ENCODE results near the gene HID1. TPM values are rescaled to one million over a fixed set of nuclear protein-coding genes. Genes with fewer than 3 reads are reported as not detected.
A peak's percentile ranks its signal among the peaks of the same experiment; 100 is the strongest.

HID1 gene
- total RNA-seq, 1 donor from 2014 or later = 157 TPM

DNA sequence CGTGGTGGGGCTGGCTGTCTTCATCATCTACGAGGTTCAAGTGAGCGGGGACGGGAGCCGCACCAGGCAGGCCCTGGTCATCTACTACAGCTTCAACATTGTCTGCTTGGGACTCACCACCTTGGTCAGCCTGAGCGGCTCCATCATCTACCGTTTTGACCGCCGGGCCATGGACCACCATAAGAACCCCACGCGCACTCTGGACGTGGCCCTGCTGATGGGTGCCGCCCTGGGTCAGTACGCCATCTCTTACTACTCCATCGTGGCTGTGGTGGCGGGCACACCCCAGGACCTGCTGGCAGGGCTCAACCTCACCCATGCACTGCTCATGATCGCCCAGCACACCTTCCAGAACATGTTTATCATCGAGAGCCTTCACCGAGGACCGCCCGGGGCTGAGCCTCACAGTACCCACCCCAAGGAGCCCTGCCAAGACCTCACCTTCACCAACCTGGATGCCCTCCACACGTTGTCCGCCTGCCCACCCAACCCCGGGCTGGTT lies 42.0 kb downstream of the HID1 start:
- TF ChIP-seq, protein P1, sequence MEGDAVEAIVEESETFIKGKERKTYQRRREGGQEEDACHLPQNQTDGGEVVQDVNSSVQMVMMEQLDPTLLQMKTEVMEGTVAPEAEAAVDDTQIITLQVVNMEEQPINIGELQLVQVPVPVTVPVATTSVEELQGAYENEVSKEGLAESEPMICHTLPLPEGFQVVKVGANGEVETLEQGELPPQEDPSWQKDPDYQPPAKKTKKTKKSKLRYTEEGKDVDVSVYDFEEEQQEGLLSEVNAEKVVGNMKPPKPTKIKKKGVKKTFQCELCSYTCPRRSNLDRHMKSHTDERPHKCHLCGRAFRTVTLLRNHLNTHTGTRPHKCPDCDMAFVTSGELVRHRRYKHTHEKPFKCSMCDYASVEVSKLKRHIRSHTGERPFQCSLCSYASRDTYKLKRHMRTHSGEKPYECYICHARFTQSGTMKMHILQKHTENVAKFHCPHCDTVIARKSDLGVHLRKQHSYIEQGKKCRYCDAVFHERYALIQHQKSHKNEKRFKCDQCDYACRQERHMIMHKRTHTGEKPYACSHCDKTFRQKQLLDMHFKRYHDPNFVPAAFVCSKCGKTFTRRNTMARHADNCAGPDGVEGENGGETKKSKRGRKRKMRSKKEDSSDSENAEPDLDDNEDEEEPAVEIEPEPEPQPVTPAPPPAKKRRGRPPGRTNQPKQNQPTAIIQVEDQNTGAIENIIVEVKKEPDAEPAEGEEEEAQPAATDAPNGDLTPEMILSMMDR (IDR thresholded peaks at IDR 0.05; ENCODE audit: unreplicated experiment) = no peak
- Mint-ChIP-seq H3K9me3 (ENCODE audit: unreplicated experiment) (no peaks in the 10 kb centered on the region), H3K4me1 (ENCODE audit: unreplicated experiment) (no peaks in the 10 kb centered on the region), H3K27me3 (ENCODE audit: unreplicated experiment) (peaks cover 15% of the 10 kb centered on the region), H3K27ac (ENCODE audit: unreplicated experiment) (no peak overlapping the region), H3K4me3 (ENCODE audit: unreplicated experiment) (no peak overlapping the region), H3K36me3 (ENCODE audit: low read depth, unreplicated experiment) (no peaks in the 10 kb centered on the region)
- no peak for DNase-seq (ENCODE audit: low spot score)

DNA sequence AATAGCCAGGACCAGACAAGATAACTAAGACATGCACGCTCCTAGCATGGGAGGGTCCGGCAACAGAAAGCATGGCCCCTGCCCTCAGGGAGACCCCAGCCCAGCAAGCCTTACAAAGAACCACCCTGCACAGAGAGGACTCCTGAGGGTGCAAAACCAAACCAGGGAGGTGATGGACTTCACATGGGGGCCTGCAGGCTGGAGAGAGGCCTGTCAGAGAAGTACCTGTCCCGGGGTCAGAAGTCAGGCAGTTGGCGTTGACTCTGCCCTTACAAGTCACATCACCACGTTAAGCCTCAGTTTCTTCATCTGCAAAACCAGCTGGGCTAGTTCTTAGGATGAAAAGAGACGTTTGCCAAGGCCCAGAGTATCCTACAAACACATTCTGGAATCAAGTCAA lies 43.8 kb downstream of the HID1 start:
- no peaks in the 10 kb centered on the region for H3K36me3 Mint-ChIP-seq (ENCODE audit: low read depth, unreplicated experiment)
- H3K9me3 Mint-ChIP-seq (ENCODE audit: unreplicated experiment) = no peaks in the 10 kb centered on the region
- peaks cover 22% of the 10 kb centered on the region for H3K27me3 Mint-ChIP-seq (ENCODE audit: unreplicated experiment)
- H3K4me1 Mint-ChIP-seq (ENCODE audit: unreplicated experiment) = no peaks in the 10 kb centered on the region
- H3K27ac Mint-ChIP-seq (ENCODE audit: unreplicated experiment) = no peak overlapping the region
- H3K4me3 Mint-ChIP-seq (ENCODE audit: unreplicated experiment) = no peak overlapping the region
- DNase-seq (ENCODE audit: low spot score) = no peak
- TF ChIP-seq, protein P1 (IDR thresholded peaks at IDR 0.05; ENCODE audit: unreplicated experiment) = no peak

GRCh38 chr17:74925242-74925641 lies 47.3 kb downstream of the HID1 start:
- Mint-ChIP-seq H3K27ac (ENCODE audit: unreplicated experiment) (no peak overlapping the region), H3K4me3 (ENCODE audit: unreplicated experiment) (no peak overlapping the region), H3K9me3 (ENCODE audit: unreplicated experiment) (no peaks in the 10 kb centered on the region), H3K27me3 (ENCODE audit: unreplicated experiment) (peaks cover 22% of the 10 kb centered on the region), H3K4me1 (ENCODE audit: unreplicated experiment) (no peaks in the 10 kb centered on the region), H3K36me3 (ENCODE audit: low read depth, unreplicated experiment) (no peaks in the 10 kb centered on the region)
- no peak for DNase-seq (ENCODE audit: low spot score)
- TF ChIP-seq, protein P1 (IDR thresholded peaks at IDR 0.05; ENCODE audit: unreplicated experiment) = no peak

- Mint-ChIP-seq H3K36me3 (ENCODE audit: low read depth, unreplicated experiment) (no peaks in the 10 kb centered on the region), H3K27ac (ENCODE audit: unreplicated experiment) (no peak within 1 kb of the TSS), H3K9me3 (ENCODE audit: unreplicated experiment) (no peaks in the 10 kb centered on the region), H3K4me3 (ENCODE audit: unreplicated experiment) (peak within 1 kb of the TSS; percentile 56), H3K4me1 (ENCODE audit: unreplicated experiment) (no peaks in the 10 kb centered on the region), H3K27me3 (ENCODE audit: unreplicated experiment) (peaks cover 22% of the 10 kb centered on the region)
- no peak for DNase-seq (ENCODE audit: low spot score)
- TF ChIP-seq, protein P1 (IDR thresholded peaks at IDR 0.05; ENCODE audit: unreplicated experiment) = no peak
These were observed 48.2 kb downstream of the HID1 start, which contains the start of gene OTOP2 for GRCh38 chr17:74924250-74924948. Gene OTOP2 (plus strand): TSS chr17:74924273. CDS start chr17:74924633, 360 bp downstream.

DNA sequence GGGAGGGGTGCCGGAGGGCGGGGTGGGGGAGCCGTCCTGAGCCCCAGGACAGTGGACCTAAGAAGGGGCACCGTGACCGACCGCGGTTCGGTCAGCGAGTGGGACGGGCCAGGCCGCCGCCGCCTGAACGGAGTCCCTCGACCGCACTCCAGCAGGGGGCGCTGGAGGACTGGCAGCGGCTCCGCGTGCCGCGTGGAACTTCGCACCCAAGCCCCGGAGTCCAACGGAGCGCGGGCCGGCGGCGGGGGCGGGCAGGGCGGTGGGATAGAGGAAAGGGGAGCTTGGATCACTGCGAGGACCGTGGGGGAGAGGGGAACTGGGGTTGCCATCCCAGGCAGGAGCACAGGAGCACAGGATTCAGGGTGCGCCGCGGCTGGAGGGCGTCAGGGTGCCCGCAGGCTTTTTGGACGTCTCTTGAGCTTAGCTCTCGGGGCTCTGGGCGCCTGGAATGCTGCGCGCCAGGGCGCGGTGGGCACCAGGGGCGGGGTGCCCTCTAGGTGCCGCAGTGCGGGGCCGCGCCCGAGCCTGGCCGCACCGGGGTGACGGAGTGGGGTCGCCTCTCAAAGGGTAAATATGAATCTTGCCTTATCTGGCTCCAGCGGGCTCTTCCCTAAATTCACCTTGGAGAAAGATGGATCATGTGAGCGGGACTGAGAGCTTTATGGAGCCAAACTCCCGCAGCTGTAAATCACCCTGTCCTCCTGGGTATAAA lies 48.9 kb downstream of the HID1 start:
- H3K27me3 Mint-ChIP-seq (ENCODE audit: unreplicated experiment) = peaks cover 25% of the 10 kb centered on the region
- H3K9me3 Mint-ChIP-seq (ENCODE audit: unreplicated experiment) = no peaks in the 10 kb centered on the region
- H3K27ac Mint-ChIP-seq (ENCODE audit: unreplicated experiment) = no peak overlapping the region
- TF ChIP-seq, protein P1 (IDR thresholded peaks at IDR 0.05; ENCODE audit: unreplicated experiment) = peak; percentile 97
- H3K4me1 Mint-ChIP-seq (ENCODE audit: unreplicated experiment) = no peaks in the 10 kb centered on the region
- DNase-seq (ENCODE audit: low spot score) = peak; percentile 82
- H3K36me3 Mint-ChIP-seq (ENCODE audit: low read depth, unreplicated experiment) = no peaks in the 10 kb centered on the region
- H3K4me3 Mint-ChIP-seq (ENCODE audit: unreplicated experiment) = peak overlapping the region; percentile 56

Measured in endothelial cell (in vitro differentiated cells).